K562 treated with DMSO at 1 percent for 4 hours (cell line): ENCODE results near the gene GPR78. TPM values are rescaled to one million over a fixed set of nuclear protein-coding genes. Genes with fewer than 3 reads are reported as not detected.

Source experiments
- total RNA-seq: library from RNA; unstranded; fragments of 300-600 nt; gene quantifications from 2 replicates; pipeline ENCODE4 v1.2.3, GENCODE V29; 2022; ENCODE audit not compliant: insufficient read depth

The GPR78 gene, protein sequence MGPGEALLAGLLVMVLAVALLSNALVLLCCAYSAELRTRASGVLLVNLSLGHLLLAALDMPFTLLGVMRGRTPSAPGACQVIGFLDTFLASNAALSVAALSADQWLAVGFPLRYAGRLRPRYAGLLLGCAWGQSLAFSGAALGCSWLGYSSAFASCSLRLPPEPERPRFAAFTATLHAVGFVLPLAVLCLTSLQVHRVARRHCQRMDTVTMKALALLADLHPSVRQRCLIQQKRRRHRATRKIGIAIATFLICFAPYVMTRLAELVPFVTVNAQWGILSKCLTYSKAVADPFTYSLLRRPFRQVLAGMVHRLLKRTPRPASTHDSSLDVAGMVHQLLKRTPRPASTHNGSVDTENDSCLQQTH
- 0.40 and 0.57 TPM in 2 replicates for total RNA-seq

GRCh38 chr4:8580321-8581093, at the start of gene GPR78:
Gene GPR78, plus strand, starts transcription at chr4:8580392. Its CDS starts 591 bp downstream, at chr4:8580983.

GRCh38 chr4:8592366-8593263, 12.4 kb downstream of the GPR78 start, which contains the start of gene CPZ:
Gene CPZ, plus strand, starts transcription at chr4:8592765. Its CDS starts 69 bp downstream, at chr4:8592834.

Other genes with a start within 250 kb of the GPR78 start
- gene ACOX3, start 139.7 kb upstream of the GPR78 start, total RNA-seq, result 12.2 and 13.7 TPM in 2 replicates
- gene TRMT44, start 139.6 kb upstream of the GPR78 start, total RNA-seq, result 10.5 and 15.6 TPM in 2 replicates
- gene CPZ, start 12.4 kb downstream of the GPR78 start, total RNA-seq, result 141 and 178 TPM in 2 replicates